NCI-H2227 (cell line): Measurements from ENCODE around the gene SLC49A3.
"Not testable (repeated sequence)": the region's sequence is repeated elsewhere in the genome, so short reads cannot be mapped to it uniquely, and the experiment has no call there.

Source experiments
- DNase-seq: peaks from one replicate; lab custom pipeline; 2025; ENCODE audit not compliant: unreplicated experiment; lab: John Stamatoyannopoulos, UW

SLC49A3 gene

DNA sequence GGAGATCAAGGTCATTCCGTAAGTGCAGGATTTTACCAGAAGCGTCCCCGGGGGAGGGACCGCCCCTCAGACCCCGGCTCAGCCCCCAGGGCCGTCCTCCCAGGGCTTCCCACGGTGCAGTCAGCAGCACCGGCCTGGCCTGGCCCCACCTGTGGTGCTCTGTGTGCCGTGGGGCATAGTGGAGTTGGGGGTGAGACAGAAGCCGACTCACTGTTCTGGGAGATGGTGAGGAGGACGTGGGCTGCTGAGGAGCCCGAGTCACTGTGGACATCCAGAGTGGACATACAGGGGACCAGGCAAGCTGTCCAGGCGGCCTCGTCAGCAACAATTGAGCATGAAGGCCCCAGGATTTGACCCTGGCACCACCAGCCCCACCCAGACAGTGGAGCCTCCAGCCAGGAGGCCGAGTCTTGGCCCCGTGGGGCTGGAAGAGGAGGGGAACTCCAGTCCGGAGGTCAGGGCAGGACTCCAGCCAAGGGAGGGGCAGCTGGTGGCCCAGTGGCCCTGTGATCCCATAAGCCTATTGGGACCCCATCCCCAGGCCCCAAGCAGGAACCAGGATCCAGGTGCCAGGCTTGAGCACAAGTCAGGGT lies 34.0 kb downstream of the SLC49A3 start:
- no peak for DNase-seq

GRCh38 chr4:654503-654845 lies 34.5 kb downstream of the SLC49A3 start:
- DNase-seq, result no peak

GRCh38 chr4:653831-654502 lies 35.0 kb downstream of the SLC49A3 start:
- DNase-seq, result no peak

GRCh38 chr4:653080-653821 lies 35.7 kb downstream of the SLC49A3 start:
- no peak for DNase-seq

DNA sequence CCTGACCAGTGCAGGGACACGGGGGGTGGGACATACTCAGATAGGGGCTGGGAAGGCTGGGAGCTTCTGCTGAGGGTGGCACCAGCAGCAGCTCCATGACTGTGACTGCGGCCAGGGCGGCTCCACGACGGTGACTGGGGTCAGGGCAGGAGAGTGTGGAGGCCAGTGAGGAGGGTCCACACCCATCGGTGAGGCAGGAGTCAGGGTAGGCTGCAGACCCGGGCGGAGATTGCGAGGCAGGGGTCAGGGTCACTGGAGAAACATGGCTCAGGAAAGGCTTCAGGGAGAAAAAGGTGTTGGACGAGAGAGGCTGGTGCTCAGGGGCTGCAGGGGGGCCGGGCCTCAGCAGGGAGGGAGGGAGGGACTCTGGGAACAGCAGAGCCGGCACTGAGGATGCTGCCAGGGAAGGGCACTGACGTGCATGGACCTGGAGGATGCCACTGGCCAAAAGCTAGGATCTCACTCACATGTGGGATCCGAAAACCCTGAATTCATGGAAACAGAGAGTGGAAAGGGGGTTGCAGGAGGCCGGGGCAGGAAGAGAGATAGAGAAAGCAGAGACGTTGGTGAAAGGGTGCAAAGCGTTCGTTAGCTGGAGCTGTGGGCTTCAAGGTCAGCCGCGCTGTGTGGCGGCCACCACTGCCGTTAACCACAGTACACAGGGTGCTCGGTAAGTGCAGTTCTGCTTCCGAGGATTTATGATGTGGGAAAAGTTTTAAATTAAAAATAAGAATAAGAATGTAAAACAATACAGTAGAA lies 36.9 kb downstream of the SLC49A3 start:
- no peak for DNase-seq

- DNase-seq, result no peak
Observed at GRCh38 chr4:650951-651883, 37.7 kb downstream of the SLC49A3 start.

- DNase-seq, result no peak
Observed at GRCh38 chr4:650461-650860, 38.5 kb downstream of the SLC49A3 start.

DNA sequence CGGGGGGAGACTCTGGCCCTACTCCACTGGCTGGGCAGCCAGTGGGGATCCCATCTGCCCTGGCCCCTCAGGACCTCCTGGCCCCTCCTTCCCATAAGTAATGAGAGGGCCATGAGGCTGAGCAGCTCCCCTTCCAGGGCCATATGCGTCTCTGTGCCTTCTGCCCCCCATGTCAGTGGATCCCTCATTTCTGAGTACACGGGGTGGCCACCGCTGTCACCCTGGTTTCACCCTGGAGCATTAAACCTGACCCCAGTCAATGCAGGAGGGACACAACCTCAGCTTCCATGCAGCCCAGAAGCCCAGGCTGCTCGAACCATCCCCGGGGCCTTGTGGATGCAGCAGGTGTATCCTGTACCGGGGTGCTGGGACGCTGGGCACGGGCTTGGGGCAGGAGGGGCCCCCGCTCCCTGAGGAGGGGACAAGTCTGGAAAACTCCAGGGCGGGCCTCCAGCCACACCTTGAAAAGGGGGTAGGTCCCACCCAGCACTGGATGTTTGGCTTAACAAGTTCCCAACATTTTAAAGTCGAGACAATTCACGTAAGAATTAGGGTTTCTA lies 39.1 kb downstream of the SLC49A3 start:
- no peak for DNase-seq

GRCh38 chr4:649293-649625 lies 39.7 kb downstream of the SLC49A3 start:
- no peak for DNase-seq

DNA sequence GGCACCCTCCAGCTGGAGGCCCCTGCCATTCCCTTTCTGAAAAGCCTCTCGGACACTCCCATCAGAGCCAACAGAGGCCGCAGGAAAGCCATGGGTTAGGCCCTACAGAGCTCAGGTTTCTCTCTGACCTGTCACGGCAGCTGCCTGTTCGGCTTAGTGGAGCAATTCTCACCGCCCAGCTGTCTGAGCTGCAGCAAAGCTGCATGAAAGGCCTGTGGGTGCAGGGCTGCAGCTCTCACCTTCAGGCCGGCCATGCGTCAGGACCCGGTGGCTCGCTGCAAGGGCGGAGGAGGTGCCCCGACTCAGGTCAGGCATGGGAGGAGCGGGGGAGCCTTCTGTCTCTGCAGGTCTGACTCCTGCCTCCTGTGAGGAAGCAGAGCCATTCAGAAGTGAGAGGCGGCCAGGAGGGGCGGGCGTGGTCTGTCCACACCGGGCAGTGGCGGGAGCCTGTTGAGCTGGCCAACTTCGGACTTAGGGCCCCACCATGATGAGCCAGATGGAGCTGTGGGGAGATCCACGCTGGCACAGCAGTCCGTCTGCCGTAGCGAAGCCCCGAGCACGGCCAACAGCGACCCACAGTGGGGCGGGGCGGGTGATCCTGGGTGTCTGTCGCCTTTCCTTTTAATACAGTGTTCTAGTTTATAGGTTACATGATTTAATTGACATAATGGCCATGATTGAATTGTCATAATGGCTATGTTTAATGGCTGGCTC lies 40.2 kb downstream of the SLC49A3 start:
- DNase-seq, result no peak

GRCh38 chr4:647481-647880 lies 41.5 kb downstream of the SLC49A3 start:
- no peak for DNase-seq

- DNase-seq, result no peak
Observed at GRCh38 chr4:646460-646859, 42.5 kb downstream of the SLC49A3 start.

DNA sequence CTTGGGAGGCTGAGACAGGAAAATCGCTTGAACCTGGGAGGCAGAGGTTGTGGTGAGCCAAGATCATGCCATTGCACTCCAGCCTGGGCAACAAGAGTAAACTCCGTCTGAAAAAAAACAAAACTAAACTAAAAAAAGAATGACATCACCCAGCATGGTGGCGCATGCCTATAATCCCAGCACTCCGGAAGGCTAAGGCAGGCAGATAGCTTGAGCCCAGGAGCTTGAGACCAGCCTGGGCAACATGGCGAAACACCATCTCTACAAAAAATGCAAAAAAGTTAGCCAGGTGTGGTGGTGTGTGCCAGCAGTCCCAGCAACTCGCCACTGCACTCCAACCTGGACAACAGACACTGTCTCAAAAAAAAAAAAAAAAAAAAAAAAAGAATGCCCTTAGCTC lies 46.6 kb downstream of the SLC49A3 start:
- not testable (repeated sequence) for DNase-seq

DNA sequence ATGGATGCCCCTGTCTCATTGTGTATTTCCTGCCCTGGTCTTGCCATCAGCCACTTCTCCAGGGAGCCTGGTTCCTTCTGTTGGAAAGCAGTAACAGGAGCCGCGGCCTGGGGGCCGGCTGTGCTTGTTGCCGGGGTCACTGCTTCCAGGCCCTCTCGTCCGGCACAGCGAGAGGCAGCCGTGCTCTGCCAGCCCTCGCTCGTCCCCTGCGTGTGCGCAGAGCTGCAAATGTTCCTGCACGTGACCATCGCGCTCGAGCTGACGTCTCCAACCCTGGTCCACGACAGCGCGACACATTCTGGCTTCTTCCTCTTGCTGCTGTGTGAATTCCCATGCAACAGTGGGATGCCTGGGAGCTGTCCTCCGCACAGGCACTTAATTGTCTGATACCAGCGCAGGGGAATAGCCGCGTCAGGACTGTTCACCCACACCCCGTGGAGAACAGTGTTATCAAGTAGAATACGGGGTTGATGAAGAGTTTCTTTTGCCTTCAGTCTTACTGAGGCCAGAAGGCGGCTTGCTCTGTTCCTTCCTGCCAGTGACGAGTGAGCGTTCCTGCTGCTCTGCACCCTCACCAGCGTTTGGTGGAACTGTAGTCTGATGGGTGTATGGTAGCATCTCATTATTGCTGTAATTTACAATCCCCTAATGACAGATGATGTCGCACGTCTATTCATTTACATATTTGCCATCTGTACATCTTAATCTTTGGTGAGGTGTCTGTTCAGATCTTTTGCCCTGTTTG lies 51.2 kb downstream of the SLC49A3 start:
- peak; percentile 57 for DNase-seq

- DNase-seq, result no peak
Observed at GRCh38 chr4:636628-637159, 52.3 kb downstream of the SLC49A3 start.

DNA sequence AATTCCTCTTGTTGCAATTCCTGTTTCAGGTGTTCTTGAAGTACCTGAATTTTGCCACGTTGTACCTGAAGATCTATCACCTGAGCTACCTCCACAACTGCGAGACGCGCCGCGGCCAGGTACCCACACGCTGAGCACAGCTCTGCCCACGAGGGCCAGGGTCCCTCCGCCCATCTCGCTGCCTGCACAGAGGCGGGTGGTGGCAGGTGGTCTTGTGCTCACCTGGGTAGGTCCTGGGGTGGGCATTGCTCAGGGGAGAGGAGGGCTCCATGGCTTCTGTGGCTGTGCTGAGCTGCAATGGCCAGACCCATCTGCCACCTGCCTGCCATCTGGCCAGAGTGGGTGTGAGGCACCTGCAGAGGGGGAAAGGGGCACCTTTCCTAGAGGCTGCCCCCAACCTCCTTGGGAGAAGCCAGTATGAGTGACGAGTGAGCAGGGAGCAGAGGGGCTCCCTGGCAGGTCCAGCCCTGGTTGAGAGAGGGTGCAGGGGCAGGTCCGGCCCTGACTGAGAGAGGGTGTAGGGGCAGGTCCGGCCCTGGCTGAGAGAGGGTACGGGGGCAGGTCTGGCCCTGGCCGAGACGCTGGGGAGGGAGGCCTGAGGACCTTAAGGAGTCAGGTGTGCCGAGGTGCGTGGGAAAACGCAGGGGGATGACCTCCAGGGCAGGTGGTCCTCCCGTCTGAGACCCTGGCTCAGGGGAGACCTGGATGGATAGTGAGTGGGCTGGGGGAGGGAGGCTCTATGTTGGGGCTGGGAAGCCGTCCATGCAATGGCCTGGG lies 52.9 kb downstream of the SLC49A3 start:
- no peak for DNase-seq

- DNase-seq, result not testable (repeated sequence)
Observed at GRCh38 chr4:635066-635835, 53.7 kb downstream of the SLC49A3 start.
